ENCODE measurements around the gene CIRBP.

Gene CIRBP

GRCh38 chr19:1270213-1270853 lies 1.2 kb downstream of the CIRBP start:
- DNase-seq: no peak

- no peak for DNase-seq
Measured at GRCh38 chr19:1270854-1271527, 1.9 kb downstream of the CIRBP start.

GRCh38 chr19:1271528-1272422 lies 2.6 kb downstream of the CIRBP start:
- no peak for DNase-seq

- no peak for DNase-seq
Measured at GRCh38 chr19:1272423-1273262, 3.5 kb downstream of the CIRBP start.

- DNase-seq: no peak
Measured at GRCh38 chr19:1273263-1274041, 4.3 kb downstream of the CIRBP start.

- no peak for DNase-seq
Measured at GRCh38 chr19:1274081-1274851, 5.1 kb downstream of the CIRBP start.

GRCh38 chr19:1274852-1275259 lies 5.7 kb downstream of the CIRBP start:
- no peak for DNase-seq

- DNase-seq: peak; percentile 94
Measured at GRCh38 chr19:1275260-1275975, 6.3 kb downstream of the CIRBP start, which contains the start of gene FAM174C. TSS of gene FAM174C (plus strand) at chr19:1275530. CDS start at chr19:1275550, 20 bp downstream.

- no peak for DNase-seq
Measured at GRCh38 chr19:1275976-1276627, 7.0 kb downstream of the CIRBP start.

- DNase-seq: no peak
Measured at GRCh38 chr19:1276628-1277022, 7.5 kb downstream of the CIRBP start.

- no peak for DNase-seq
Measured at GRCh38 chr19:1277061-1277460, 7.9 kb downstream of the CIRBP start.

- DNase-seq: no peak
Measured at GRCh38 chr19:1278074-1278473, 8.9 kb downstream of the CIRBP start.

GRCh38 chr19:1278713-1279660 lies 9.9 kb downstream of the CIRBP start:
- no peak for DNase-seq

- DNase-seq: peak; percentile 66
Measured at GRCh38 chr19:1279782-1280341, 10.7 kb downstream of the CIRBP start.

- no peak for DNase-seq
Measured at GRCh38 chr19:1280636-1281568, 11.8 kb downstream of the CIRBP start.

GRCh38 chr19:1281569-1282287 lies 12.6 kb downstream of the CIRBP start:
- DNase-seq: no peak
